Transverse colon (tissue), 4 donors: ENCODE measurements around the gene BTF3L4. TPM values are rescaled to one million over a fixed set of nuclear protein-coding genes. Genes with fewer than 3 reads are reported as not detected.

Experiments
- DNase-seq: peaks from one replicate; pipeline ENCODE4 v3.0.0-alpha.2; 2019
- H3K27ac ChIP-seq, 4 donors: fragments of 200-600 bp; sonication (generic); 2 replicates each; pipeline ENCODE4 v1.5.1; 2016 to 2018; ENCODE audit warnings: inconsistent platforms in 4 of 4
- H3K27me3 ChIP-seq: fragments of 200-600 bp; sonication (generic); 2 replicates; pipeline ENCODE4 v1.5.1; 2017; ENCODE audit warnings: inconsistent platforms
- H3K36me3 ChIP-seq, 4 donors: fragments of 200-600 bp; sonication (generic); 2 replicates each; pipeline ENCODE4 v1.5.1; 2017 to 2019; ENCODE audit warnings: inconsistent platforms in 4 of 4
- H3K4me1 ChIP-seq, 4 donors: fragments of 200-600 bp; sonication (generic); 2 replicates each; pipeline ENCODE4 v1.5.1; 2017 to 2020; ENCODE audit warnings: inconsistent platforms in 4 of 4
- H3K4me3 ChIP-seq, 4 donors: fragments of 200-600 bp; sonication (generic); 1 replicate in 1 of 4; 2 replicates in 3 of 4; pipeline versions ENCODE4 v1.5.1 to v1.6.1; 2017 to 2019; ENCODE audit warnings: inconsistent platforms in 4 of 4
- H3K9me3 ChIP-seq, 2 donors: fragments of 200-600 bp; sonication (generic); 2 replicates each; pipeline ENCODE4 v1.5.1; 2017 to 2019; ENCODE audit warnings: inconsistent platforms in 2 of 2
- CTCF ChIP-seq, 5 experiments: fragments of 200-600 bp in 3 of 5; fragments of 450-650 bp in 2 of 5; sonication (generic) in 3 of 5; IDR thresholded peaks; 1 replicate in 2 of 5; 2 replicates in 3 of 5; pipeline ENCODE4 v1.5.1; 2016 to 2017; ENCODE audit warnings: antibody characterized with exemption in 5 of 5, inconsistent platforms in 3 of 5, mild to moderate bottlenecking in 2 of 5, moderate library complexity in 1 of 5
- EP300 ChIP-seq: sonication (generic); formaldehyde crosslinking; IDR thresholded peaks from one replicate; pipeline ENCODE4 v1.6.1; 2017; ENCODE audit warnings: antibody characterized with exemption, low read depth
- POLR2A ChIP-seq: fragments of 450-650 bp; IDR thresholded peaks from one replicate; pipeline ENCODE4 v1.6.1; 2016; ENCODE audit warnings: antibody characterized with exemption, mild to moderate bottlenecking, moderate library complexity
- POLR2AphosphoS5 ChIP-seq, 3 donors: sonication (generic); formaldehyde crosslinking; IDR thresholded peaks; one replicate each; pipeline ENCODE4 v1.6.1; 2016; ENCODE audit warnings: antibody characterized with exemption in 3 of 3
- WGBS, 2 donors: methylation state at CpG; one replicate each; pipeline ENCODE4 v1.1.5; 2018; ENCODE audit warnings: low coverage in 1 of 2; 5-methylcytosine and 5-hydroxymethylcytosine counted together
- in situ Hi-C, 4 donors: fragments of 200-750 bp; cut with MboI; loops; one replicate each; pipeline versions ENCODE4 v1.15.0 to v1.15.1; 2017; ENCODE audit warnings: low sequenced_read_pairs in 3 of 4, low pct_ligation_motif_present in 1 of 4, low pct_unique_long_range_greater_than_20kb in 1 of 4
- intact Hi-C: fragments of 100-400 bp; cut with DNase I; formaldehyde crosslinking; loops from one replicate; pipeline ENCODE4 v1.15.1; 2023; ENCODE audit warnings: low total_unique reads
- total RNA-seq, 4 donors: library from RNA; depleted of rRNA; stranded (reverse); fragments of >200 nt; gene quantifications; one replicate each; pipeline ENCODE4 v1.1.0, GENCODE V29; 2016

BTF3L4 gene
- 10 to 100 TPM in 3 of 4 donors, 1 to 10 TPM in 1; 5.2 to 32.1 (median 14.2) TPM for total RNA-seq

GRCh38 chr1:52056163-52056936 lies at the start of gene BTF3L4:
TSS of gene BTF3L4 (plus strand) at chr1:52056295. CDS start at chr1:52059848, 3,553 bp downstream.
- WGBS, 2 donors: 0% methylated on average over 49 of the region's 54 CpGs; no CpG with 5 or more reads in 1 of the 2 donors
- no peak for TF ChIP-seq CTCF (IDR thresholded peaks at IDR 0.05)
- peak; percentile 68 for TF ChIP-seq POLR2A
- TF ChIP-seq POLR2AphosphoS5 (IDR thresholded peaks at IDR 0.05): peak; percentile 72 to 92 (median 83)
- no peak for TF ChIP-seq EP300
- Histone ChIP-seq H3K4me1 (peaks cover 9 to 47% (median 37%) of the 10 kb centered on the region in 4 donors), H3K36me3 (peaks cover 0 to 11% (median 4%) of the 10 kb centered on the region in 4 donors), H3K9me3 (no peaks in the 10 kb centered on the region), H3K27me3 (no peaks in the 10 kb centered on the region), H3K27ac (peak within 1 kb of the TSS; percentile 90 to 93 (median 92)), H3K4me3 (peak within 1 kb of the TSS; percentile 83 to 98 (median 88))
- intact Hi-C loops (no loop called here), in situ Hi-C loops (no loop called here)
- peak; percentile 97 for DNase-seq

- no peaks in the 10 kb centered on the region for H3K9me3 ChIP-seq
- H3K36me3 ChIP-seq: no peaks in the 10 kb centered on the region
- H3K4me1 ChIP-seq: peaks cover 0 to 19% (median 6%) of the 10 kb centered on the region in 4 donors
- peak; percentile 20 for DNase-seq
- no peak for TF ChIP-seq CTCF (IDR thresholded peaks at IDR 0.05)
- no peak for TF ChIP-seq POLR2AphosphoS5 (IDR thresholded peaks at IDR 0.05)
- TF ChIP-seq EP300: no peak
- TF ChIP-seq POLR2A: no peak
- intact Hi-C loops (no loop called here), in situ Hi-C loops (loop anchor here in 1 of 4 donors (10.0 kb wide), 1 partner anchor 103 kb away; no protein-coding TSS in a partner anchor)
- H3K27me3 ChIP-seq: no peaks in the 10 kb centered on the region
- H3K4me3 ChIP-seq: no peak overlapping the region
- 20 to 23% methylated on average over 2 to 5 of the region's 5 CpGs for WGBS, 2 donors
- peak overlapping the region in 3 of 4 donors; percentile 32 to 64 (median 63) for H3K27ac ChIP-seq
Observed at GRCh38 chr1:52007215-52008002, 48.7 kb upstream of the BTF3L4 start.

GRCh38 chr1:52008071-52008809 lies 47.9 kb upstream of the BTF3L4 start:
- no peaks in the 10 kb centered on the region for H3K27me3 ChIP-seq
- peaks cover 0 to 19% (median 6%) of the 10 kb centered on the region in 4 donors for H3K4me1 ChIP-seq
- H3K36me3 ChIP-seq: no peaks in the 10 kb centered on the region
- in situ Hi-C loops (loop anchor here in 1 of 4 donors (10.0 kb wide), 1 partner anchor 103 kb away; no protein-coding TSS in a partner anchor), intact Hi-C loops (no loop called here)
- DNase-seq: no peak
- H3K27ac ChIP-seq: peak overlapping the region in 2 of 4 donors; percentile 63 to 64
- TF ChIP-seq EP300 (no peak), POLR2AphosphoS5 (IDR thresholded peaks at IDR 0.05) (no peak), POLR2A (no peak), CTCF (IDR thresholded peaks at IDR 0.05) (no peak)
- H3K4me3 ChIP-seq: no peak overlapping the region
- WGBS, 2 donors: 53 to 58% methylated on average over 2 to 7 of the region's 7 CpGs
- no peaks in the 10 kb centered on the region for H3K9me3 ChIP-seq
